ENCODE data around the gene CEP290. TPM values are rescaled to one million over a fixed set of nuclear protein-coding genes. Genes with fewer than 3 reads are reported as not detected.

The CEP290 gene
- total RNA-seq, 4 donors from 2014 or later = 5.6 to 77.8 (median 16.3) TPM

DNA sequence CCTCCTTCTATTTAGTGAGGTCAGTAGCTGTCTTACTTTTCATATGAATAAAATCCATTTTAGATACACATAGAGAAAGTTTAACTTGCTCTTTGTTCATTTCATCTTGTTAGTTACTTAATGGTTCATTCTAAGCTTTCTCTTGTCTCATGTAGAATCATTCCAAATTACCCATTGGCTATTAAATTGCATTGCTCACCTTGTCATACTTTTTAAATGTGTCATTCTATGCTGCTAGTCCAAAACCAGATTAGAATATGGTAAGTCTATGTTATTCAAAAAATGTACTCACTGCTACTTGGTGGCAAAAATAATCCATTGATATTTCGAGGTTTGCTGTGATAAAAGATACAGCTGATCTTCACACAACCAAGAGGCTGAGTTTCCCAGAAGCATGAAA, 115.7 kb downstream of the CEP290 start:
- no peaks in the 10 kb centered on the region for H3K36me3 ChIP-seq
- H3K9me3 ChIP-seq = no peaks in the 10 kb centered on the region
- no peak overlapping the region for H3K27ac ChIP-seq
- no peak overlapping the region for H3K4me3 ChIP-seq
- H3K4me1 ChIP-seq = no peaks in the 10 kb centered on the region
- intact Hi-C loops (cut with DNase I; ENCODE audit: low total_unique reads) = no loop called here
- DNase-seq = no peak
- H3K27me3 ChIP-seq = no peaks in the 10 kb centered on the region
- TF ChIP-seq POLR2A (IDR thresholded peaks at IDR 0.05) = no peak
- TF ChIP-seq, protein P1, sequence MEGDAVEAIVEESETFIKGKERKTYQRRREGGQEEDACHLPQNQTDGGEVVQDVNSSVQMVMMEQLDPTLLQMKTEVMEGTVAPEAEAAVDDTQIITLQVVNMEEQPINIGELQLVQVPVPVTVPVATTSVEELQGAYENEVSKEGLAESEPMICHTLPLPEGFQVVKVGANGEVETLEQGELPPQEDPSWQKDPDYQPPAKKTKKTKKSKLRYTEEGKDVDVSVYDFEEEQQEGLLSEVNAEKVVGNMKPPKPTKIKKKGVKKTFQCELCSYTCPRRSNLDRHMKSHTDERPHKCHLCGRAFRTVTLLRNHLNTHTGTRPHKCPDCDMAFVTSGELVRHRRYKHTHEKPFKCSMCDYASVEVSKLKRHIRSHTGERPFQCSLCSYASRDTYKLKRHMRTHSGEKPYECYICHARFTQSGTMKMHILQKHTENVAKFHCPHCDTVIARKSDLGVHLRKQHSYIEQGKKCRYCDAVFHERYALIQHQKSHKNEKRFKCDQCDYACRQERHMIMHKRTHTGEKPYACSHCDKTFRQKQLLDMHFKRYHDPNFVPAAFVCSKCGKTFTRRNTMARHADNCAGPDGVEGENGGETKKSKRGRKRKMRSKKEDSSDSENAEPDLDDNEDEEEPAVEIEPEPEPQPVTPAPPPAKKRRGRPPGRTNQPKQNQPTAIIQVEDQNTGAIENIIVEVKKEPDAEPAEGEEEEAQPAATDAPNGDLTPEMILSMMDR (IDR thresholded peaks at IDR 0.05) = no peak

DNA sequence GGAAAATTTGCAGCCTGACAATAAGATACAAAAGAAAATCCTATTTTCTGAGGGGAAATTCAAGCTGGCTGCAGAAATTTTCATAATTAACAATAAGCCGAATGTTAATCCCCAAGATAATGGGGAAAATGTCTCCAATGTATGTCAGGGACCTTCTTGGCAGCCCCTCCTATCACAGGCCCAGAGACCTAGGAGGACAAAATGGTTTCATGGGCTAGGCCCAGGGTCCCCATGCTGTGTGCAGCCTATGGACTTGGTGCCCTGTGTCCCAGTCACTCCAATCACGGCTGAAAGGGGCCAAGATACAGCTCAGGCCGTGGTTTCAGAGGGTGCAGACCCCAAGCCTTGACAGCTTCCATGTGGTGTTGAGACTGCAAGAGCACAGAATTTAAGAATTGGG, 123.9 kb downstream of the CEP290 start:
- Histone ChIP-seq H3K27me3 (no peaks in the 10 kb centered on the region), H3K36me3 (no peaks in the 10 kb centered on the region), H3K4me3 (no peak overlapping the region), H3K4me1 (no peaks in the 10 kb centered on the region), H3K9me3 (no peaks in the 10 kb centered on the region), H3K27ac (no peak overlapping the region)
- no peak for DNase-seq
- no peak for TF ChIP-seq POLR2A (IDR thresholded peaks at IDR 0.05)
- TF ChIP-seq, protein P1 (IDR thresholded peaks at IDR 0.05) = no peak
- intact Hi-C loops (cut with DNase I; ENCODE audit: low total_unique reads) = no loop called here

- intact Hi-C loops (cut with DNase I; ENCODE audit: low total_unique reads) = no loop called here
- Histone ChIP-seq H3K4me3 (no peak overlapping the region), H3K27ac (no peak overlapping the region), H3K36me3 (no peaks in the 10 kb centered on the region), H3K27me3 (no peaks in the 10 kb centered on the region), H3K9me3 (no peaks in the 10 kb centered on the region), H3K4me1 (no peaks in the 10 kb centered on the region)
- DNase-seq = no peak
- no peak for TF ChIP-seq POLR2A (IDR thresholded peaks at IDR 0.05)
- TF ChIP-seq, protein P1 (IDR thresholded peaks at IDR 0.05) = no peak
Observed at GRCh38 chr12:88015825-88016224, 126.1 kb downstream of the CEP290 start.

GRCh38 chr12:88011755-88012154, 130.1 kb downstream of the CEP290 start:
- no peaks in the 10 kb centered on the region for H3K27me3 ChIP-seq
- H3K27ac ChIP-seq = no peak overlapping the region
- no peaks in the 10 kb centered on the region for H3K9me3 ChIP-seq
- no peaks in the 10 kb centered on the region for H3K4me1 ChIP-seq
- no peak for DNase-seq
- no peak overlapping the region for H3K4me3 ChIP-seq
- TF ChIP-seq POLR2A (IDR thresholded peaks at IDR 0.05) = no peak
- TF ChIP-seq, protein P1 (IDR thresholded peaks at IDR 0.05) = no peak
- intact Hi-C loops (cut with DNase I; ENCODE audit: low total_unique reads) = no loop called here
- no peaks in the 10 kb centered on the region for H3K36me3 ChIP-seq

DNA sequence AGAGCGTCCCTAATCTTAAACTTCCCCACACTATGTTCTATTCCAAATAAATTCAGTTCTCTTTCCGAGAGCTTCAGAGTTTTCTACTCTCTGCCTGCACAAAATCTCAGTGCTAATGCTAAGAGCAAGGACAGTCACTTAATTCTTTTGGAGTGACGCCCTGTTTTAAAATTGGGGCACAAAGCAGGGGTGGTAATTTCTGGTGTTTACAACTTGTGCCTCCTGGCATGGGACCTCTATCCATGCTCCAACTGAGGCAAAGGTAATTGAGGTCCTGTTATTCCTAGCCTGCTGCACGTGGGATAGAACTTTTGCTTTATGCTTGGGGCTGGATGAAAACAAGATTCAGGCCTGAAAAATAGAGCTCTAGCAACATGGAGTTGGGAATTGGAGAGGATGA, 135.5 kb downstream of the CEP290 start:
- H3K4me1 ChIP-seq = no peaks in the 10 kb centered on the region
- H3K4me3 ChIP-seq = no peak overlapping the region
- no peak for DNase-seq
- no peaks in the 10 kb centered on the region for H3K27me3 ChIP-seq
- no peaks in the 10 kb centered on the region for H3K9me3 ChIP-seq
- intact Hi-C loops (cut with DNase I; ENCODE audit: low total_unique reads) = no loop called here
- TF ChIP-seq, protein P1 (IDR thresholded peaks at IDR 0.05) = no peak
- no peak for TF ChIP-seq POLR2A (IDR thresholded peaks at IDR 0.05)
- H3K36me3 ChIP-seq = no peaks in the 10 kb centered on the region
- H3K27ac ChIP-seq = no peak overlapping the region

All from uterus (tissue), 4 donors.